Activated T-cell treated with anti-CD3 and anti-CD28 coated beads, Interleukin-2, amount 50 U/mL, for 24 hours (primary cell): ENCODE measurements around the gene B4GALT1.
A peak's percentile ranks its signal among the peaks of the same experiment; 100 is the strongest.

Source experiments
- DNase-seq: peaks from one replicate; pipeline ENCODE4 v3.0.0-alpha.2; 2020
- H3K27ac Mint-ChIP-seq: 2 replicates; pipeline ENCODE4 v1.8.0; 2020; ENCODE audit warnings: mild to moderate bottlenecking, mixed read lengths
- H3K27me3 Mint-ChIP-seq: 2 replicates; pipeline ENCODE4 v1.8.0; 2020; ENCODE audit warnings: mixed read lengths
- H3K36me3 Mint-ChIP-seq: 2 replicates; pipeline ENCODE4 v1.8.0; 2020; ENCODE audit warnings: low read depth, mixed read lengths
- H3K4me1 Mint-ChIP-seq: 2 replicates; pipeline ENCODE4 v1.8.0; 2020; ENCODE audit warnings: low read depth, mixed read lengths
- H3K4me3 Mint-ChIP-seq: 2 replicates; pipeline ENCODE4 v1.8.0; 2020; ENCODE audit warnings: mild to moderate bottlenecking, moderate library complexity, mixed read lengths
- H3K9me3 Mint-ChIP-seq: 2 replicates; pipeline ENCODE4 v1.8.0; 2020; ENCODE audit warnings: mixed read lengths

Gene B4GALT1

GRCh38 chr9:33130961-33131789, 36.0 kb downstream of the B4GALT1 start:
- Mint-ChIP-seq H3K27ac (peak overlapping the region; percentile 90), H3K27me3 (no peaks in the 10 kb centered on the region), H3K36me3 (peaks cover 86% of the 10 kb centered on the region), H3K9me3 (no peaks in the 10 kb centered on the region), H3K4me1 (peaks cover 46% of the 10 kb centered on the region), H3K4me3 (no peak overlapping the region)
- DNase-seq = no peak

- no peaks in the 10 kb centered on the region for H3K27me3 Mint-ChIP-seq
- DNase-seq = no peak
- H3K4me1 Mint-ChIP-seq = peaks cover 44% of the 10 kb centered on the region
- no peak overlapping the region for H3K4me3 Mint-ChIP-seq
- H3K27ac Mint-ChIP-seq = peak overlapping the region; percentile 90
- peaks cover 89% of the 10 kb centered on the region for H3K36me3 Mint-ChIP-seq
- no peaks in the 10 kb centered on the region for H3K9me3 Mint-ChIP-seq
Observed at GRCh38 chr9:33129886-33130881, 37.0 kb downstream of the B4GALT1 start.

- Mint-ChIP-seq H3K36me3 (peaks cover 89% of the 10 kb centered on the region), H3K27ac (peak overlapping the region; percentile 66), H3K27me3 (no peaks in the 10 kb centered on the region), H3K9me3 (no peaks in the 10 kb centered on the region), H3K4me3 (no peak overlapping the region), H3K4me1 (peaks cover 44% of the 10 kb centered on the region)
- DNase-seq = no peak
Observed at GRCh38 chr9:33129251-33129885, 37.8 kb downstream of the B4GALT1 start.

GRCh38 chr9:33128570-33128969, 38.6 kb downstream of the B4GALT1 start:
- no peaks in the 10 kb centered on the region for H3K9me3 Mint-ChIP-seq
- H3K27me3 Mint-ChIP-seq = no peaks in the 10 kb centered on the region
- peak overlapping the region; percentile 39 for H3K27ac Mint-ChIP-seq
- H3K4me1 Mint-ChIP-seq = peaks cover 44% of the 10 kb centered on the region
- H3K36me3 Mint-ChIP-seq = peaks cover 88% of the 10 kb centered on the region
- no peak overlapping the region for H3K4me3 Mint-ChIP-seq
- no peak for DNase-seq

GRCh38 chr9:33127881-33128280, 39.3 kb downstream of the B4GALT1 start:
- DNase-seq = no peak
- peaks cover 41% of the 10 kb centered on the region for H3K4me1 Mint-ChIP-seq
- H3K27ac Mint-ChIP-seq = peak overlapping the region; percentile 10
- peaks cover 85% of the 10 kb centered on the region for H3K36me3 Mint-ChIP-seq
- no peak overlapping the region for H3K4me3 Mint-ChIP-seq
- H3K27me3 Mint-ChIP-seq = no peaks in the 10 kb centered on the region
- H3K9me3 Mint-ChIP-seq = no peaks in the 10 kb centered on the region

- Mint-ChIP-seq H3K4me1 (peaks cover 33% of the 10 kb centered on the region), H3K27ac (no peak overlapping the region), H3K9me3 (no peaks in the 10 kb centered on the region), H3K36me3 (peaks cover 81% of the 10 kb centered on the region), H3K27me3 (no peaks in the 10 kb centered on the region), H3K4me3 (no peak overlapping the region)
- DNase-seq = no peak
Observed at GRCh38 chr9:33125871-33126823, 41.0 kb downstream of the B4GALT1 start.

GRCh38 chr9:33125461-33125860, 41.7 kb downstream of the B4GALT1 start:
- Mint-ChIP-seq H3K4me1 (peaks cover 30% of the 10 kb centered on the region), H3K9me3 (no peaks in the 10 kb centered on the region), H3K27me3 (no peaks in the 10 kb centered on the region), H3K36me3 (peaks cover 81% of the 10 kb centered on the region), H3K4me3 (no peak overlapping the region), H3K27ac (no peak overlapping the region)
- DNase-seq = no peak

- Mint-ChIP-seq H3K27me3 (no peaks in the 10 kb centered on the region), H3K4me3 (no peak overlapping the region), H3K9me3 (no peaks in the 10 kb centered on the region), H3K4me1 (peaks cover 26% of the 10 kb centered on the region), H3K27ac (peak overlapping the region; percentile 3), H3K36me3 (peaks cover 81% of the 10 kb centered on the region)
- DNase-seq = no peak
Observed at GRCh38 chr9:33124751-33125381, 42.3 kb downstream of the B4GALT1 start.

GRCh38 chr9:33124046-33124445, 43.1 kb downstream of the B4GALT1 start:
- H3K4me3 Mint-ChIP-seq = no peak overlapping the region
- H3K27me3 Mint-ChIP-seq = no peaks in the 10 kb centered on the region
- no peaks in the 10 kb centered on the region for H3K9me3 Mint-ChIP-seq
- peaks cover 80% of the 10 kb centered on the region for H3K36me3 Mint-ChIP-seq
- H3K27ac Mint-ChIP-seq = no peak overlapping the region
- H3K4me1 Mint-ChIP-seq = peaks cover 24% of the 10 kb centered on the region
- no peak for DNase-seq

GRCh38 chr9:33123407-33124031, 43.6 kb downstream of the B4GALT1 start:
- Mint-ChIP-seq H3K36me3 (peaks cover 77% of the 10 kb centered on the region), H3K9me3 (no peaks in the 10 kb centered on the region), H3K4me3 (no peak overlapping the region), H3K4me1 (peaks cover 25% of the 10 kb centered on the region), H3K27ac (peak overlapping the region; percentile 47), H3K27me3 (no peaks in the 10 kb centered on the region)
- DNase-seq = no peak

- Mint-ChIP-seq H3K27me3 (no peaks in the 10 kb centered on the region), H3K4me1 (peaks cover 33% of the 10 kb centered on the region), H3K36me3 (peaks cover 70% of the 10 kb centered on the region), H3K27ac (no peak overlapping the region), H3K4me3 (no peak overlapping the region), H3K9me3 (no peaks in the 10 kb centered on the region)
- no peak for DNase-seq
Observed at GRCh38 chr9:33120620-33121019, 46.5 kb downstream of the B4GALT1 start.

GRCh38 chr9:33117796-33118195, 49.3 kb downstream of the B4GALT1 start:
- H3K36me3 Mint-ChIP-seq = peaks cover 76% of the 10 kb centered on the region
- peaks cover 31% of the 10 kb centered on the region for H3K4me1 Mint-ChIP-seq
- DNase-seq = no peak
- H3K9me3 Mint-ChIP-seq = no peaks in the 10 kb centered on the region
- no peak overlapping the region for H3K4me3 Mint-ChIP-seq
- peak overlapping the region; percentile 31 for H3K27ac Mint-ChIP-seq
- no peaks in the 10 kb centered on the region for H3K27me3 Mint-ChIP-seq

GRCh38 chr9:33117306-33117705, 49.8 kb downstream of the B4GALT1 start:
- peaks cover 78% of the 10 kb centered on the region for H3K36me3 Mint-ChIP-seq
- no peak overlapping the region for H3K4me3 Mint-ChIP-seq
- no peak for DNase-seq
- H3K9me3 Mint-ChIP-seq = no peaks in the 10 kb centered on the region
- no peaks in the 10 kb centered on the region for H3K27me3 Mint-ChIP-seq
- H3K4me1 Mint-ChIP-seq = peaks cover 31% of the 10 kb centered on the region
- peak overlapping the region; percentile 80 for H3K27ac Mint-ChIP-seq
